RWPE1 (cell line): ENCODE results near the gene PRIM2.

Experiments used
- CTCF ChIA-PET: fragments of 350-600 bp; sonication (Branson Sonifier 250); formaldehyde crosslinking; extraction: SDS; loops from one replicate; lab custom pipeline; 2021; lab: Yijun Ruan, JAX
- POLR2A ChIA-PET: fragments of 400-600 bp; formaldehyde crosslinking; extraction: SDS; loops from one replicate; lab custom pipeline; 2020; ENCODE audit warnings: antibody characterized with exemption; ENCODE audit not compliant: low non-redundant PET; lab: Yijun Ruan, JAX
- DNase-seq: peaks from one replicate; pipeline ENCODE4 v3.0.0; 2012; ENCODE audit warnings: low spot score
- H3K27ac ChIP-seq: fragments of 450-650 bp; 2 replicates; pipeline ENCODE4 v1.5.1; 2017
- TF ChIP-seq, protein P1 (sequence below): fragments of 450-650 bp; conservative IDR thresholded peaks from 2 replicates; pipeline ENCODE4 v1.5.1; 2017; ENCODE audit warnings: low read depth, mild to moderate bottlenecking

PRIM2 gene

DNA sequence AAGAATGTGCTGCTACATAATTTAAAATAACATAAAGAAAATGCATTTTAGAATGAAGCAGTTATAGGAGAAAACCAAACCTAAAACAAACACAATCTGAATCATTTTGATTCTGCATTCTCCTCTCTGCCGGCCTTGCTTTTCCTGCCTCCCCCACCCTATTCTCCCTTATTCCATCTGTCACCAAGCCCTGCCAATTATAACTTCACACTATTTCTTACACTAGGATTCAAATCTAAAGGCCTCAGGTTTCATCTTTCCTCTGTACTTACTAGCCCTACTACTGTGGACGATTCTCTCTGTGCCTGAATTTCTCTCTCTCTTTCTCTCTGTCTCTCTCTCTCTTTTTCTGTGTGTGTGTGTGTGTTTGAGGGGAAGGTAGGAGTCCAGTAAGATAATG, 18.7 kb upstream of the PRIM2 start:
- DNase-seq = no peak
- H3K27ac ChIP-seq = no peak overlapping the region
- POLR2A ChIA-PET = no interaction called here
- TF ChIP-seq, protein P1, sequence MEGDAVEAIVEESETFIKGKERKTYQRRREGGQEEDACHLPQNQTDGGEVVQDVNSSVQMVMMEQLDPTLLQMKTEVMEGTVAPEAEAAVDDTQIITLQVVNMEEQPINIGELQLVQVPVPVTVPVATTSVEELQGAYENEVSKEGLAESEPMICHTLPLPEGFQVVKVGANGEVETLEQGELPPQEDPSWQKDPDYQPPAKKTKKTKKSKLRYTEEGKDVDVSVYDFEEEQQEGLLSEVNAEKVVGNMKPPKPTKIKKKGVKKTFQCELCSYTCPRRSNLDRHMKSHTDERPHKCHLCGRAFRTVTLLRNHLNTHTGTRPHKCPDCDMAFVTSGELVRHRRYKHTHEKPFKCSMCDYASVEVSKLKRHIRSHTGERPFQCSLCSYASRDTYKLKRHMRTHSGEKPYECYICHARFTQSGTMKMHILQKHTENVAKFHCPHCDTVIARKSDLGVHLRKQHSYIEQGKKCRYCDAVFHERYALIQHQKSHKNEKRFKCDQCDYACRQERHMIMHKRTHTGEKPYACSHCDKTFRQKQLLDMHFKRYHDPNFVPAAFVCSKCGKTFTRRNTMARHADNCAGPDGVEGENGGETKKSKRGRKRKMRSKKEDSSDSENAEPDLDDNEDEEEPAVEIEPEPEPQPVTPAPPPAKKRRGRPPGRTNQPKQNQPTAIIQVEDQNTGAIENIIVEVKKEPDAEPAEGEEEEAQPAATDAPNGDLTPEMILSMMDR = no peak
- CTCF ChIA-PET = no interaction called here

DNA sequence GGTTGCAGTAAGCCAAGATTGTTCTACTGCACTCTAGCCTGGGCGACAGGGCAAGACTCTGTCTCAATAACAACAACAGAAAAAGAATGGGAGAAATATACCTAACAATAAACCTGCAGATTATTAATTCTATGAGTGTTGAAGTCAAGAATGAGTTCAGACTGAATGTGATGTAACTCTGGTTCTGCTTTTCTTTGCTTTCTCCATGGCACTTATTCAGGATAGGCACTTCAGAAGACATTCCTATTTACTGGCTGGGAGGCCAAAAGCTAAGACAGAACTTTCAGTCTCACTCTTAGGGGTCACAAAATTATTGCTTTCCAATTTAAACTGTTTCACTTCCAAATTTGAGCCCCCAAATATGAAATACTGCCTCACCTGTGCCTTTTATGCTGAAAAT, 15.7 kb upstream of the PRIM2 start:
- POLR2A ChIA-PET = no interaction called here
- CTCF ChIA-PET = interaction anchor here (0.7 kb wide), 1 partner anchor 399 kb away, joined by 4 read pairs; no protein-coding TSS in a partner anchor
- TF ChIP-seq, protein P1 = no peak
- no peak overlapping the region for H3K27ac ChIP-seq
- DNase-seq = no peak

DNA sequence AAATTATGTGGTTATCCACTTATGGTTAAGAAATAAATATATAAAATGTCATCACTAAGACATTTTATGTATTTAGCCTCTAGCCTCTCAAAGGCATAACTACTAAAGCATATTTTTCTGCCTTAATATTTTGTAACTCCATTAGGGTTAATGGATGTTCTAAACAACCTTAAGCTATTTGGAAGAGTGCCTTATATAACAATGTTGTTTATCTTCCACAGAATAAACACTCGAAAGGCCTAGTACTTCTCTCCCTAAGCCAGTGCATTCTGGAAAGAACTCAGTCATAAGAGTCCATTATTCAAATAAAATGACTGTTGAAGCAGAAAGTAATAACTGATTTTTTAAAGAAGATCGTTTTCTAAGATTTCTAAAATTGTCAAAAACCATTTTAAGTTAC, 15.0 kb upstream of the PRIM2 start:
- ChIA-PET POLR2A (no interaction called here), CTCF (no interaction called here)
- no peak for DNase-seq
- H3K27ac ChIP-seq = no peak overlapping the region
- TF ChIP-seq, protein P1 = no peak

DNA sequence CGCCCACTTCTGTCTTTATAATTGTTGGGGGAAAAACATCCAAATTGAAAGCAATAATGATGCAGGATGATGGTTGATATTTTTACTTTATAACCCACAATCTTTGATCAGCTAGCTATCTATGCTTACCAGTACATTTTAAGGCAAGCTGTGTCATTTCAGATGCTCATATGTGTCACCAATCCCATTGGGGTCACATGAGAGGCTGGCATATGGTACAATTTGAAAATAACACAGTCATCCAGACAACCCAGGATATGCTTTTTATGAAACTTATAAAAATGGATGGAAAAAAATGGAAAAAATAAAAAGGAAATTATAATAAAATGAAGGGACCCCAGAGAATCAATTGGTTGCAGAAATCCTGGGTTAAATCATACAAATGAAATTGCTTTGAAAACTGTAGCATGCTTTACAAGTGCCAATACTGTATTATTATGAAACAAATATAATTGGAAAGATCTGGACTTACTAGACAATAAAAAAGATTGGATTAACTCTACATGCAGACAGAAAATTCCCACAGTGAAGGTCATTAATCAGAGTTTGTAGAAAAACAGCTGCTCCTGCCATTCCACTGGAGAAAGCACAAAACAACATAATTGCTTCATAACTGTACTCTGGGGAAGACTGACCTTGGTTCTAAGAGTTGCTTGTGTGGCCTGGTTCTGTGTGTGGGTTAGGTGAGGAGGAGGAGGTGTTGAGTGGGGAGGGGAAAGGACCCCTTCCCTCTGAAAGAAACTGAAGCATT, 13.3 kb upstream of the PRIM2 start:
- no peak for DNase-seq
- H3K27ac ChIP-seq = no peak overlapping the region
- ChIA-PET POLR2A (no interaction called here), CTCF (no interaction called here)
- TF ChIP-seq, protein P1 = no peak

DNA sequence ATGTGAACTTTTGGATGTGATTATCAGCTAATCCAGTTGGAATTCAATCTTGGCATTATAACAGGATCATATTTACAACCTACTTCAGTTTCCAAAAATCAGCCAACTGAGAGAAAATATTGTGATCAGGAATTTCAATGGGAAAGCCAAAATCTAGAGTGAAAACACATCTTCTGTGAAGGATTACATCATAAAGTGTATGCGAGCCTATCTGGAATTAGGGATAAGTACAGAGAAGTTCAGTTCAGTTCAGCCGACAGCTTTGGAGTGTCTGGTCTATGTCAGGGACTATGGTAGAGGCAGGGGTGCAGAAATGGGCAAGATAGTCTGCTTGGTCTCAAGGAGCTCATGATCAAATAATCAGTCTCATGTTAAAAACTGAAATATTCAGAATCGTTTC, 12.3 kb upstream of the PRIM2 start:
- CTCF ChIA-PET = no interaction called here
- POLR2A ChIA-PET = no interaction called here
- DNase-seq = no peak

DNA sequence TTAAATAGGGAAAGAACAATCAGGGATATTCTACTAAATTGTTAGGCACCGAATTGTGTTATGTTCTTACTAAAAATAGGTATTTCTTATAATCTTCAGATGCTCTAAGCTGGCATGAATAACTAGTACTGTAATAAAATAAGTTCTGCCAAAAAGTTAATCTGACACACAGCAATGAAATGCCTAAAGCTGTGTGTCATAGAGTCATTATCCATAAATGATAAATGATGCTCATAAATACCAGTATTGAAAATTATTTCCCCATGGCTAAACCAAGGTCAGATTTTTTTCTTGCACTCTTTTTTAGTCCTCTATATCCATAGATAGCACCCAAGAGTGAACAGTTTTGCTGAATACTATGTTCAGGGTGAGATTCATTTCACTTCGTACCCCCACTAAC, 11.7 kb upstream of the PRIM2 start:
- ChIA-PET CTCF (no interaction called here), POLR2A (no interaction called here)
- TF ChIP-seq, protein P1 = no peak
- DNase-seq = no peak
- H3K27ac ChIP-seq = no peak overlapping the region

More for the DNA sequence above, 12.3 kb upstream of the PRIM2 start:
- no peak overlapping the region for H3K27ac ChIP-seq
- TF ChIP-seq, protein P1 = no peak
